ENCODE results near the gene ITGA7.

Gene ITGA7

GRCh38 chr12:55699471-55700055 is 8.1 kb downstream of the ITGA7 start:
- no peak for DNase-seq

GRCh38 chr12:55698965-55699364 is 8.7 kb downstream of the ITGA7 start:
- no peak for DNase-seq

- DNase-seq, result no peak
Observed at GRCh38 chr12:55698241-55698955, 9.3 kb downstream of the ITGA7 start.

- DNase-seq, result no peak
Observed at GRCh38 chr12:55697686-55698085, 10.0 kb downstream of the ITGA7 start.

GRCh38 chr12:55696796-55697462 is 10.8 kb downstream of the ITGA7 start:
- no peak for DNase-seq

GRCh38 chr12:55696141-55696540 is 11.6 kb downstream of the ITGA7 start:
- DNase-seq, result no peak

GRCh38 chr12:55695349-55695748 is 12.4 kb downstream of the ITGA7 start:
- no peak for DNase-seq

- no peak for DNase-seq
Observed at GRCh38 chr12:55694651-55695050, 13.1 kb downstream of the ITGA7 start.

GRCh38 chr12:55694188-55694515 is 13.6 kb downstream of the ITGA7 start:
- no peak for DNase-seq

GRCh38 chr12:55693323-55694187 is 14.1 kb downstream of the ITGA7 start:
- DNase-seq, result no peak

- no peak for DNase-seq
Observed at GRCh38 chr12:55692631-55693322, 14.9 kb downstream of the ITGA7 start.

GRCh38 chr12:55688716-55689655 is 18.7 kb downstream of the ITGA7 start:
- DNase-seq, result no peak

GRCh38 chr12:55687746-55688145 is 20.0 kb downstream of the ITGA7 start:
- no peak for DNase-seq

- no peak for DNase-seq
Observed at GRCh38 chr12:55686366-55687010, 21.2 kb downstream of the ITGA7 start.

GRCh38 chr12:55685671-55686070 is 22.0 kb downstream of the ITGA7 start:
- no peak for DNase-seq

- DNase-seq, result no peak
Observed at GRCh38 chr12:55684761-55685370, 22.8 kb downstream of the ITGA7 start.

- no peak for DNase-seq
Observed at GRCh38 chr12:55683676-55684075, 24.0 kb downstream of the ITGA7 start.

GRCh38 chr12:55682087-55682796 is 25.5 kb downstream of the ITGA7 start:
- no peak for DNase-seq

GRCh38 chr12:55681142-55682077 is 26.3 kb downstream of the ITGA7 start:
- DNase-seq, result peak; percentile 14
